Natural killer cell (primary cell): ENCODE measurements around the gene RIMBP2. TPM values are rescaled to one million over a fixed set of nuclear protein-coding genes. Genes with fewer than 3 reads are reported as not detected.

Experiments used
- ATAC-seq, 3 donors: fragments of 150-1000 bp in 2 of 3; fragments of 200-7000 bp in 1 of 3; cut with Tn5 transposase; 1 replicate in 1 of 3; 2 replicates in 2 of 3; pipeline ENCODE4 v1.10.0; 2021; ENCODE audit warnings: mild to moderate bottlenecking in 2 of 3, moderate library complexity in 2 of 3
- DNase-seq, 2 donors: peaks; one replicate each; pipeline versions ENCODE4 v3.0.0 to v3.0.0-alpha.2; 2013 to 2021; ENCODE audit warnings: mixed read lengths in 1 of 2
- H3K27ac ChIP-seq: one replicate; pipeline ENCODE4 v1.5.1; 2013; ENCODE audit warnings: mild to moderate bottlenecking, low read length
- H3K27me3 ChIP-seq: one replicate; pipeline ENCODE4 v1.6.1; 2013; ENCODE audit warnings: low read length; ENCODE audit not compliant: control insufficient read depth, insufficient read depth
- H3K36me3 ChIP-seq: one replicate; pipeline ENCODE4 v1.6.1; 2013; ENCODE audit warnings: low read length; ENCODE audit not compliant: control insufficient read depth, insufficient read depth
- H3K4me1 ChIP-seq: one replicate; pipeline ENCODE4 v1.6.1; 2013; ENCODE audit warnings: low read length; ENCODE audit not compliant: control insufficient read depth, insufficient read depth
- H3K4me3 ChIP-seq: one replicate; pipeline ENCODE4 v1.5.1; 2013; ENCODE audit warnings: low read length
- H3K9me3 ChIP-seq: one replicate; pipeline ENCODE4 v1.6.1; 2013; ENCODE audit warnings: low read length; ENCODE audit not compliant: control insufficient read depth, insufficient read depth
- H3K27ac Mint-ChIP-seq, 2 donors: one replicate each; pipeline ENCODE4 v1.8.0; 2022; ENCODE audit warnings: mild to moderate bottlenecking in 2 of 2, mixed read lengths in 2 of 2, moderate library complexity in 1 of 2
- H3K27me3 Mint-ChIP-seq, 2 donors: one replicate each; pipeline ENCODE4 v1.8.0; 2022; ENCODE audit warnings: low read depth in 2 of 2, mixed read lengths in 2 of 2
- H3K36me3 Mint-ChIP-seq: one replicate; pipeline ENCODE4 v1.8.0; 2022; ENCODE audit warnings: mixed read lengths
- H3K4me1 Mint-ChIP-seq, 2 donors: one replicate each; pipeline ENCODE4 v1.8.0; 2022; ENCODE audit warnings: mixed read lengths in 2 of 2
- H3K4me3 Mint-ChIP-seq: one replicate; pipeline ENCODE4 v1.8.0; 2022; ENCODE audit warnings: mild to moderate bottlenecking, moderate library complexity, mixed read lengths
- H3K9me3 Mint-ChIP-seq, 2 donors: one replicate each; pipeline ENCODE4 v1.8.0; 2022; ENCODE audit warnings: mixed read lengths in 2 of 2
- CTCF ChIP-seq: fragments of 200-600 bp; IDR thresholded peaks from one replicate; pipeline ENCODE4 v1.8.0; 2022; ENCODE audit warnings: antibody characterized with exemption
- WGBS: methylation state at CpG from one replicate; pipeline ENCODE4 v1.1.7; 2013; ENCODE audit warnings: missing lambda C conversion rate; ENCODE audit not compliant: insufficient coverage; 5-methylcytosine and 5-hydroxymethylcytosine counted together
- intact Hi-C: fragments of 100-400 bp; cut with micrococcal nuclease; formaldehyde crosslinking; loops from one replicate; pipeline ENCODE4 v1.14.2; 2022
- total RNA-seq, 4 donors: library from RNA; stranded (reverse); fragments of 120-200 nt in 1 of 4; gene quantifications; one replicate each; pipeline versions ENCODE4 v1.2.3 to v1.2.4, GENCODE V29; 2013 to 2022

The RIMBP2 gene
- total RNA-seq, 3 donors from 2014 or later (not counting 1 experiment from before 2014, with no cell fraction given), result not detected

- Mint-ChIP-seq H3K4me3 (no peak overlapping the region), H3K36me3 (no peaks in the 10 kb centered on the region), H3K27me3 (peaks cover 0 to 3% of the 10 kb centered on the region in 2 donors), H3K4me1 (no peaks in the 10 kb centered on the region), H3K27ac (no peak overlapping the region), H3K9me3 (no peaks in the 10 kb centered on the region)
- DNase-seq (no peak), ATAC-seq (no peak)
- Histone ChIP-seq H3K27ac (no peak overlapping the region), H3K4me1 (no peaks in the 10 kb centered on the region), H3K4me3 (no peak overlapping the region), H3K9me3 (no peaks in the 10 kb centered on the region), H3K27me3 (no peaks in the 10 kb centered on the region), H3K36me3 (no peaks in the 10 kb centered on the region)
- intact Hi-C loops, result no loop called here
- 80% methylated on average over 12 of the region's 13 CpGs for WGBS
- TF ChIP-seq CTCF, result no peak
These were observed 340.5 kb downstream of the RIMBP2 start for GRCh38 chr12:130375296-130376287.

- Mint-ChIP-seq H3K4me1 (no peaks in the 10 kb centered on the region), H3K36me3 (no peaks in the 10 kb centered on the region), H3K9me3 (no peaks in the 10 kb centered on the region), H3K27ac (no peak overlapping the region), H3K27me3 (peaks cover 0 to 3% of the 10 kb centered on the region in 2 donors), H3K4me3 (no peak overlapping the region)
- no peak overlapping the region for H3K27ac ChIP-seq
- intact Hi-C loops, result no loop called here
- TF ChIP-seq CTCF, result no peak
- no peak overlapping the region for H3K4me3 ChIP-seq
- no peaks in the 10 kb centered on the region for H3K4me1 ChIP-seq
- no peaks in the 10 kb centered on the region for H3K9me3 ChIP-seq
- 73% methylated on average over 2 of the region's 4 CpGs for WGBS
- no peak for DNase-seq
- no peak for ATAC-seq
- H3K27me3 ChIP-seq, result no peaks in the 10 kb centered on the region
- H3K36me3 ChIP-seq, result no peaks in the 10 kb centered on the region
These were observed 342.0 kb downstream of the RIMBP2 start for GRCh38 chr12:130374083-130374482.

GRCh38 chr12:130372936-130373335, 343.2 kb downstream of the RIMBP2 start:
- H3K9me3 Mint-ChIP-seq, result no peaks in the 10 kb centered on the region
- DNase-seq (no peak), ATAC-seq (no peak)
- no peak overlapping the region for H3K4me3 Mint-ChIP-seq
- TF ChIP-seq CTCF, result no peak
- Histone ChIP-seq H3K27me3 (no peaks in the 10 kb centered on the region), H3K9me3 (no peaks in the 10 kb centered on the region), H3K27ac (no peak overlapping the region), H3K4me1 (no peaks in the 10 kb centered on the region), H3K4me3 (no peak overlapping the region), H3K36me3 (no peaks in the 10 kb centered on the region)
- peaks cover 0 to 6% of the 10 kb centered on the region in 2 donors for H3K27me3 Mint-ChIP-seq
- H3K27ac Mint-ChIP-seq, result no peak overlapping the region
- 87% methylated on average over 4 of the region's 4 CpGs for WGBS
- no peaks in the 10 kb centered on the region for H3K4me1 Mint-ChIP-seq
- intact Hi-C loops, result no loop called here
- H3K36me3 Mint-ChIP-seq, result no peaks in the 10 kb centered on the region
